ENCODE results near the gene TTN. TPM values are rescaled to one million over a fixed set of nuclear protein-coding genes. Genes with fewer than 3 reads are reported as not detected.
"Not testable (repeated sequence)": the region's sequence is repeated elsewhere in the genome, so short reads cannot be mapped to it uniquely, and the experiment has no call there.

Gene TTN
- total RNA-seq, 2 experiments from 2014 or later, result 11.4 to 12.8 TPM

GRCh38 chr2:178700136-178700535 lies 107.1 kb downstream of the TTN start:
- DNase-seq (no peak), ATAC-seq (no peak)
- H3K27me3 Mint-ChIP-seq (ENCODE audit: low read depth), result no peaks in the 10 kb centered on the region
- ChIA-PET POLR2A (no interaction called here), CTCF (interaction anchor here (0.6 to 2.4 kb wide), 36 partner anchors 8 to 785 kb away, joined by 3 to 27 read pairs (median 4); no protein-coding TSS in a partner anchor)
- no peak overlapping the region for H3K27ac Mint-ChIP-seq
- no peaks in the 10 kb centered on the region for H3K36me3 Mint-ChIP-seq (ENCODE audit: low read depth)
- H3K4me3 Mint-ChIP-seq, result no peak overlapping the region
- H3K4me1 Mint-ChIP-seq (ENCODE audit: low read depth), result no peaks in the 10 kb centered on the region
- H3K9me3 Mint-ChIP-seq (ENCODE audit: insufficient read depth), result no peaks in the 10 kb centered on the region

- DNase-seq, result no peak
- peaks cover 2% of the 10 kb centered on the region for H3K36me3 Mint-ChIP-seq (ENCODE audit: low read depth)
- ATAC-seq, result no peak
Measured at GRCh38 chr2:178692845-178693244, 114.4 kb downstream of the TTN start.

GRCh38 chr2:178689808-178690207 lies 117.4 kb downstream of the TTN start:
- Mint-ChIP-seq H3K4me1 (ENCODE audit: low read depth) (no peaks in the 10 kb centered on the region), H3K4me3 (no peak overlapping the region), H3K27me3 (ENCODE audit: low read depth) (no peaks in the 10 kb centered on the region), H3K9me3 (ENCODE audit: insufficient read depth) (no peaks in the 10 kb centered on the region), H3K27ac (no peak overlapping the region), H3K36me3 (ENCODE audit: low read depth) (peaks cover 2% of the 10 kb centered on the region)
- DNase-seq, result no peak
- no peak for ATAC-seq
- ChIA-PET CTCF (interaction anchor here (4.9 kb wide), 1 partner anchor 11 kb away, joined by 27 read pairs; no protein-coding TSS in a partner anchor), POLR2A (no interaction called here)

More at GRCh38 chr2:178692845-178693244, 114.4 kb downstream of the TTN start:
- Mint-ChIP-seq H3K27me3 (ENCODE audit: low read depth) (no peaks in the 10 kb centered on the region), H3K9me3 (ENCODE audit: insufficient read depth) (no peaks in the 10 kb centered on the region), H3K4me1 (ENCODE audit: low read depth) (no peaks in the 10 kb centered on the region), H3K4me3 (no peak overlapping the region), H3K27ac (no peak overlapping the region)
- POLR2A ChIA-PET, result no interaction called here
- CTCF ChIA-PET, result interaction anchor here (1.0 kb wide), 2 partner anchors 8 to 9 kb away, joined by 3 to 4 read pairs; no protein-coding TSS in a partner anchor

GRCh38 chr2:178683877-178684276 lies 123.3 kb downstream of the TTN start:
- ATAC-seq (no peak), DNase-seq (no peak)
- H3K4me1 Mint-ChIP-seq (ENCODE audit: low read depth), result no peaks in the 10 kb centered on the region
- POLR2A ChIA-PET, result no interaction called here
- CTCF ChIA-PET, result interaction anchor here (1.4 kb wide), 1 partner anchor 17 kb away, joined by 4 read pairs; no protein-coding TSS in a partner anchor
- H3K27ac Mint-ChIP-seq, result no peak overlapping the region
- no peaks in the 10 kb centered on the region for H3K9me3 Mint-ChIP-seq (ENCODE audit: insufficient read depth)
- H3K36me3 Mint-ChIP-seq (ENCODE audit: low read depth), result no peaks in the 10 kb centered on the region
- no peak overlapping the region for H3K4me3 Mint-ChIP-seq
- H3K27me3 Mint-ChIP-seq (ENCODE audit: low read depth), result no peaks in the 10 kb centered on the region

- no peaks in the 10 kb centered on the region for H3K27me3 Mint-ChIP-seq (ENCODE audit: low read depth)
- H3K4me1 Mint-ChIP-seq (ENCODE audit: low read depth), result peaks cover 5% of the 10 kb centered on the region
- H3K27ac Mint-ChIP-seq, result no peak overlapping the region
- no peak overlapping the region for H3K4me3 Mint-ChIP-seq
- H3K9me3 Mint-ChIP-seq (ENCODE audit: insufficient read depth), result no peaks in the 10 kb centered on the region
- ATAC-seq (no peak), DNase-seq (no peak)
- CTCF ChIA-PET, result no interaction called here
- POLR2A ChIA-PET, result no interaction called here
- H3K36me3 Mint-ChIP-seq (ENCODE audit: low read depth), result peaks cover 5% of the 10 kb centered on the region
Measured at GRCh38 chr2:178681081-178681480, 126.1 kb downstream of the TTN start.

GRCh38 chr2:178679891-178680290 lies 127.3 kb downstream of the TTN start:
- H3K9me3 Mint-ChIP-seq (ENCODE audit: insufficient read depth), result no peaks in the 10 kb centered on the region
- ChIA-PET CTCF (interaction anchor here (2.3 kb wide), 1 partner anchor 21 kb away, joined by 8 read pairs; no protein-coding TSS in a partner anchor), POLR2A (no interaction called here)
- no peak overlapping the region for H3K27ac Mint-ChIP-seq
- ATAC-seq (no peak), DNase-seq (no peak)
- H3K4me1 Mint-ChIP-seq (ENCODE audit: low read depth), result peaks cover 5% of the 10 kb centered on the region
- no peaks in the 10 kb centered on the region for H3K27me3 Mint-ChIP-seq (ENCODE audit: low read depth)
- H3K4me3 Mint-ChIP-seq, result no peak overlapping the region
- H3K36me3 Mint-ChIP-seq (ENCODE audit: low read depth), result peaks cover 5% of the 10 kb centered on the region

- no peaks in the 10 kb centered on the region for H3K27me3 Mint-ChIP-seq (ENCODE audit: low read depth)
- H3K4me1 Mint-ChIP-seq (ENCODE audit: low read depth), result peaks cover 5% of the 10 kb centered on the region
- DNase-seq (no peak), ATAC-seq (no peak)
- ChIA-PET POLR2A (no interaction called here), CTCF (interaction anchor here (2.3 kb wide), 1 partner anchor 23 kb away, joined by 8 read pairs; no protein-coding TSS in a partner anchor)
- H3K9me3 Mint-ChIP-seq (ENCODE audit: insufficient read depth), result no peaks in the 10 kb centered on the region
- no peak overlapping the region for H3K27ac Mint-ChIP-seq
- no peak overlapping the region for H3K4me3 Mint-ChIP-seq
- peaks cover 5% of the 10 kb centered on the region for H3K36me3 Mint-ChIP-seq (ENCODE audit: low read depth)
Measured at GRCh38 chr2:178677599-178677998, 129.6 kb downstream of the TTN start.

- Mint-ChIP-seq H3K4me3 (no peak overlapping the region), H3K27ac (no peak overlapping the region), H3K27me3 (ENCODE audit: low read depth) (no peaks in the 10 kb centered on the region), H3K9me3 (ENCODE audit: insufficient read depth) (no peaks in the 10 kb centered on the region), H3K36me3 (ENCODE audit: low read depth) (peaks cover 5% of the 10 kb centered on the region), H3K4me1 (ENCODE audit: low read depth) (peaks cover 5% of the 10 kb centered on the region)
- no peak for ATAC-seq
- ChIA-PET CTCF (interaction anchor here (0.6 kb wide), 1 partner anchor 25 kb away, joined by 3 read pairs; no protein-coding TSS in a partner anchor), POLR2A (no interaction called here)
- DNase-seq, result no peak
Measured at GRCh38 chr2:178676046-178676445, 131.2 kb downstream of the TTN start.

- peaks cover 5% of the 10 kb centered on the region for H3K4me1 Mint-ChIP-seq (ENCODE audit: low read depth)
- ATAC-seq, result no peak
- no peaks in the 10 kb centered on the region for H3K9me3 Mint-ChIP-seq (ENCODE audit: insufficient read depth)
- no peaks in the 10 kb centered on the region for H3K27me3 Mint-ChIP-seq (ENCODE audit: low read depth)
- no peak for DNase-seq
- no peak overlapping the region for H3K4me3 Mint-ChIP-seq
- POLR2A ChIA-PET, result no interaction called here
- peaks cover 5% of the 10 kb centered on the region for H3K36me3 Mint-ChIP-seq (ENCODE audit: low read depth)
- CTCF ChIA-PET, result no interaction called here
- H3K27ac Mint-ChIP-seq, result no peak overlapping the region
Measured at GRCh38 chr2:178674122-178674521, 133.1 kb downstream of the TTN start.

- H3K27me3 Mint-ChIP-seq (ENCODE audit: low read depth), result no peaks in the 10 kb centered on the region
- H3K4me1 Mint-ChIP-seq (ENCODE audit: low read depth), result no peaks in the 10 kb centered on the region
- no peak overlapping the region for H3K27ac Mint-ChIP-seq
- DNase-seq (no peak), ATAC-seq (no peak)
- POLR2A ChIA-PET, result no interaction called here
- H3K4me3 Mint-ChIP-seq, result no peak overlapping the region
- CTCF ChIA-PET, result no interaction called here
- H3K9me3 Mint-ChIP-seq (ENCODE audit: insufficient read depth), result no peaks in the 10 kb centered on the region
- no peaks in the 10 kb centered on the region for H3K36me3 Mint-ChIP-seq (ENCODE audit: low read depth)
Measured at GRCh38 chr2:178666458-178666857, 140.8 kb downstream of the TTN start.

- H3K9me3 Mint-ChIP-seq (ENCODE audit: insufficient read depth); H3K4me3 Mint-ChIP-seq; CTCF ChIA-PET; POLR2A ChIA-PET; H3K27ac Mint-ChIP-seq; H3K36me3 Mint-ChIP-seq (ENCODE audit: low read depth); ATAC-seq; DNase-seq; H3K4me1 Mint-ChIP-seq (ENCODE audit: low read depth); H3K27me3 Mint-ChIP-seq (ENCODE audit: low read depth): not testable (repeated sequence)
Measured at GRCh38 chr2:178658480-178658879, 148.7 kb downstream of the TTN start.

- CTCF ChIA-PET, result no interaction called here
- POLR2A ChIA-PET, result no interaction called here
- H3K36me3 Mint-ChIP-seq (ENCODE audit: low read depth), result peaks cover 2% of the 10 kb centered on the region
- no peak overlapping the region for H3K27ac Mint-ChIP-seq
- DNase-seq (no peak), ATAC-seq (no peak)
- H3K4me1 Mint-ChIP-seq (ENCODE audit: low read depth), result no peaks in the 10 kb centered on the region
- H3K27me3 Mint-ChIP-seq (ENCODE audit: low read depth), result no peaks in the 10 kb centered on the region
- no peaks in the 10 kb centered on the region for H3K9me3 Mint-ChIP-seq (ENCODE audit: insufficient read depth)
- H3K4me3 Mint-ChIP-seq, result no peak overlapping the region
Measured at GRCh38 chr2:178650554-178650953, 156.7 kb downstream of the TTN start.

- ChIA-PET CTCF (no interaction called here), POLR2A (no interaction called here)
- H3K9me3 Mint-ChIP-seq (ENCODE audit: insufficient read depth), result no peaks in the 10 kb centered on the region
- H3K36me3 Mint-ChIP-seq (ENCODE audit: low read depth), result peaks cover 2% of the 10 kb centered on the region
- ATAC-seq, result no peak
- no peak for DNase-seq
- no peaks in the 10 kb centered on the region for H3K27me3 Mint-ChIP-seq (ENCODE audit: low read depth)
- no peak overlapping the region for H3K27ac Mint-ChIP-seq
- H3K4me3 Mint-ChIP-seq, result no peak overlapping the region
- no peaks in the 10 kb centered on the region for H3K4me1 Mint-ChIP-seq (ENCODE audit: low read depth)
Measured at GRCh38 chr2:178644919-178645318, 162.3 kb downstream of the TTN start.
